GM21515 (cell line): ENCODE data around the gene CFAP97.
"Not testable (repeated sequence)": the region's sequence is repeated elsewhere in the genome, so short reads cannot be mapped to it uniquely, and the experiment has no call there.

ENCODE experiments used
- ATAC-seq: cut with Tn5 transposase; IDR thresholded peaks from one replicate; pipeline ENCODE4 v1.9.1; 2021; ENCODE audit not compliant: unreplicated experiment

CFAP97 gene

DNA sequence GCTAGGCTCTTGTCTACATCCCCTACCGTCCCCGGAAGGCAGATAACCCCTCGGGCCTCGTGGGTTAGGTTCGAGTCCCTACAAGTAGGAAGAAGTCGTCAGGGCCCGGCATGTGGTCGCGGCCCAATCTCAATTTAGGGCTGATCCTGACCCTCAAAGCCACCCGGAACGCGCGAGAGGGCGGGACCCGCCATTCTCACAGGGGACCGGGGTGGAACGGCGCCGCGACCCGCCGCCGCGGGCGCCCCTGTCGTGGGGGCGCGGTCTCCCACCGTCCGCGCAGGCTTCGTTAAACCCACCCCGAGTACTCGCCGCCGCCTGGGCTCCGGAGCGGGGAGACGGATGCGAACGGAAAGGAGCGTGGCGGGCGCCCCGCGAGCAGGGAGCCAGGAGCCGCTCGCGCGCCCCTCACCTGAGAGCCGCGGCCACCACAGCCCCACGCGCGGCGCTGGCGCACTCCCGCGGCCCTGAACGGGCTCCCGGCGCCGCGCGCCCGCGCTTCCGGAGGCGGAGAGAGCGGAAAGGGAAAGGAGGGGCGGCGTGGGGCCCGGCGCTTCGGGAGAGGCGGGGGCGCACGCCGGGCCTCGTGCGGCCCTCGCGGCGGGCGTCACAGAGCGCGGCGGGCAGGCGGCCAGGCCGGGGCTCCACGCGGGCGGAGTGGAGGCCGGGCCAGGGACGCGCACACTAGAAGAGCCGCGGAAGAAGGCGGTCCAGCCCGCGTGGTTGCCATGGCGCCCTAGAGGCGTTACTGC, at the start of gene CFAP97:
Gene CFAP97, minus strand, starts transcription at position 515 of the 752 bp plus-strand sequence. CDS start 12,804 bp downstream, outside the sequence.
- ATAC-seq: peak; percentile 72

DNA sequence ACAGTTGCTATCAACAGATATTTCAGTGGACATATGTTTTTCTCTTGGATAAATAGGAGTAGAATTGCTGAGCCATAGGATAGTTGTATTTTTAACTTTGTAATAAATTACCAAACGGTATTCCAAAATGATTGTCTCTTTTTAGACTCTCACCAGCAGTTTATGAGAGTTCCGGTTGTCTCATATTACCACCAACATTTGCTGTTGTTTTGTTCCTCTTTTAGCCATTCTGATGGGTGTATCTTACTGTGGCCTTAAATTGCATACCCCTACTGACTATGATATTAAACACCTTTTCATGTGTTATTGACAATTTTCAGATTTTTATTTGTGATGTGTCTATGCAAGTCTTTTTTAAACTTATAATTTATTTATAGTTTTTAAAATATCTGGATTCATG, 45.3 kb upstream of the CFAP97 start:
- no peak for ATAC-seq

DNA sequence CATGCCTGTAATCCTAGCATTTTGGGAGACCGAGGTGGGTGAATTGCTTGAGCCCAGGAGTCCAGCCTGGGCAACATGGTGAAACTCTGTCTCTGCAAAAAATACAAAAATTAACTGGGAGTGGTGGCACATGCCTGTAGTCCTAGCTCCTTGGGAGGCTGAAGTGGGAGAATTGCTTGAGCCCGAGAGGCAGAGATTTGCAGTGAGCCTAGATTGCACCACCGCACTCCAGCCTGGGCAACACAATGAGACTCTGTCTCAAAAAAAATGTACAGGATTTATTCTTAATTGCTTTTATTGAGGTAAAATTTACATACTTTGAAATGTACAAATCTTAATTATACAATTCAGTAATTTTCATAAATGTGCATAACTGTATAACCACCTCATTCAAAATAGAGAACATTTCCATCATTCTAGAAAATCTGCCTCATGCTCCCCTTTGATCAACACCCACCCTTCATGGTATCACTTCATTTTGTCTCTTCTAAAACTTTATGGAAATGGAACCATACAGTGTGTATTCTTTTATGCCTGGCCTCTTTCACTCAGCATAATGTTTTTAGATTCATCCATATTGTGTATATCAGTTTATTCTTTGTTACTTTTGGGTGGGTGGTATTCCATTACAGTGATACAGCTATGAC, 44.7 kb upstream of the CFAP97 start:
- ATAC-seq: no peak

DNA sequence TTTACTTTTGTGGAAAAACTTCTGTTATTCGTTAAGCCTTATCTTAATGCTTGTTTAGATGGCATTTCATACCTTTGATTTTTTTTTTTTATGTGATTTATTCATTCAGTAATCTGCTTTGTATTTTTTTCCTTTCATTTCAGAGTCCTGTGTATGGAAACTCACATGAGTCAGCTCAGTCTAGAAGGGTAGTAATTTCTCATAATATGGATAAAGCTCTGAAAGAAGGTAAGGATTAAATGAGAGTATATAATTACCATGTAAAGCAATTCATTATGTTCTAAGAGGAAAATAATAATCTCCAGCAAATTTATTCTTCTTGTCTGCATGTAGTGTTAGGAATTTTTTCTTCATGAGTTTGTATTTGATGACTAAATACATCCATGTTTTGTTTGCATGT, 43.4 kb upstream of the CFAP97 start:
- no peak for ATAC-seq

DNA sequence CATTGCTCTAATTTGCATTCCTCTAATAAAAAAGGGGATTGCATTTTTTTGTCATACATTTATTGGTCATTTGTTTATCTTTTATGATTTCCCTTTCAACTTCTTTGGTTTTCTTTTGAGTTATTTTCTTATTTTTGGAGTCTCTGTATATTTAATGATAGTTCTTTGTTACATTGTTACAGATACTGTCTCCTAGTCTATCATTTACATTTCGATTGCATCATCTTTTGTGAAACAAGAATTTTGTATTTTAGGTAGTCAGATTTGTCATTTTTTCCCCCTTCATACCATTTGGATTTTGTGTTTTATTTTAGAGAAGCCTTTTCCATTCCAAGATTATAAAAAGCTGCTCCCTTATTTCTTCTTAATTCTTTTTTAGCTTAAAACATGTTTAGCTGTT, 42.7 kb upstream of the CFAP97 start:
- ATAC-seq: no peak

DNA sequence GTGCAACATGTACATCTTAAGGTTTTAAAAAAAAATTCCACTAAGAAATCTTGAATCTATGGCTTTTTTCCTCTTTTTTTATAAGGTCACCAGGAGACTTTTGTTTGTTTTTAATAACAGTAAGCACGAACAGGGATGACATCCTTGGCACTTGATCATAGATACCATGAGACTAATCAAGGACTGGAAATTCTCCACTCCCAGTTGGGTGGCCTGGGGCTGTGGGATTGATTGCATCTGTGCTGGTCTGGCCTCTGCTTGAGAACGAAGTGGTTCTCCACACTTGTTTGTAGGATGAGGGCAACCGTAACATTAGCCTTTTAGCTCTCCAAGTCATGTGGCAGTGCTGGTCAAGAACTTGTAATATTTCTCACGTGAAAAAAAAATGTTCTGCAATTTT, 41.0 kb upstream of the CFAP97 start:
- ATAC-seq: no peak

DNA sequence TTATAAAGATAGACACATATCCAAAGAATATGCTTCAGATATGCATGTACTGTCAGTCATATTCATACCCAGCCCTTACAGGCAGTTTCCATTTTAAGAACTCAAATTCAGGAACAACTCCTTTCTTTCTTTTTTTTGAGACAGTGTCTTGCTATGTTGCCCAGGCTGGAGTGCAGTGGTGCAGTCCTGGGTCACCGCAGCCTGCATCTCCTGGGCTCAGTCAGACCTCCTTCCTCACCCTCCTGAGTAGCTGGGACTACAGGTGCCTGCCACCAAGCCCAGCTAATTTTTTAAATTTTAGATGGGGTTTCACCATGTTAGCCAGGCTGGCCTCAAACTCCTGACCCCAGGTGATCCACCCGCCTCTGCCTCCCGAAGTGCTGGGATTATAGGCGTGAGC, 40.1 kb upstream of the CFAP97 start:
- no peak for ATAC-seq

DNA sequence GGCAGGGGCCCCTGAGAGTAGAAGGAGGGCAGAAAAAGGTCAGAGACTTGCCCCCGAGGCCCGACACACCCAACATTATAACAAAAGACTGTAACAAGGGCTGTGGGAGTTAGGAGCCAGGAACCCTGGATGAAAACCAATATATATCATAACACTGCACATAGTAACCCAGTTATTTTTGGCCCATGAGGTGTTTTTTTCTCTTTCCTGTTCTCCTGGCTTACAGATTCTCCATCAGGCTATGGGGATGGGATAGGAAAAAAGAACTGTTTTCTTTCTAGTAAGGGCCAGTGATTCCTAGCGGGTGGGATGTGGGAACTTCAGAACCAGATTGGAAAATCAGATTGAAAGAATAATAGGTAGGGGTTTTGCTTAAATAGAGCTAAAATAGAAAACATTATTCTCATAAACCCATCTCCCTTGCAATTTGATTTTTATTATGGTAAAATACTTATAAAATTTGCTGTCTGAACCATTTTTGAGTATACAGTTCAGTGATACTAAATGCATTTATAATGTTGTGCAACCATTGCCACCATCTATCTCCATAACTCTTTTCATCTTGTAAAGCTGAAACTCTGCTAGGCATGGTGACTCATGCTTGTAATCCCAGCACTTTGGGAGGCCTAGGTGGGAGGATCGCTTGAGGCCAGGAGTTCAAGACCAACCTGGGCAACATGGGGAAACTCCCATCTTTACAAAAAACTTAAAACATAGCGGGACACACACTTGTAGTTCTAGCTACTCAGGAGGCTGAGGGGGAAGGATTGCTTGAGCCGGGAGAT, 39.1 kb upstream of the CFAP97 start:
- ATAC-seq: no peak

DNA sequence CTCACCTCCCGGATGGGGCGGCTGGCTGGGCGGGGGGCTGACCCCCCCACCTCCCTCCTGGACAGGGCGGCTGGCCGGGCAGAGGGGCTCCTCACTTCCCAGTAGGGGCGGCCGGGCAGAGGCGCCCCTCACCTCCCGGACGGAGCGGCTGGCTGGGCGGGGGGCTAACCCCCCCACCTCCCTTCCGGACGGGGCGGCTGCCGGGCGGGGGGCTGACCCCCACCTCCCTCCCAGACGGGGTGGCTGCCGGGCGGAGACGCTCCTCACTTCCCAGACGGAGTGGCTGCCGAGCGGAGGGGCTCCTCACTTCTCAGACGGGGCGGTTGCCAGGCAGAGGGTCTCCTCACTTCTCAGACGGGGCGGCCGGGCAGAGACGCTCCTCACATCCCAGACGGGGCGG, 36.7 kb upstream of the CFAP97 start:
- ATAC-seq: not testable (repeated sequence)

DNA sequence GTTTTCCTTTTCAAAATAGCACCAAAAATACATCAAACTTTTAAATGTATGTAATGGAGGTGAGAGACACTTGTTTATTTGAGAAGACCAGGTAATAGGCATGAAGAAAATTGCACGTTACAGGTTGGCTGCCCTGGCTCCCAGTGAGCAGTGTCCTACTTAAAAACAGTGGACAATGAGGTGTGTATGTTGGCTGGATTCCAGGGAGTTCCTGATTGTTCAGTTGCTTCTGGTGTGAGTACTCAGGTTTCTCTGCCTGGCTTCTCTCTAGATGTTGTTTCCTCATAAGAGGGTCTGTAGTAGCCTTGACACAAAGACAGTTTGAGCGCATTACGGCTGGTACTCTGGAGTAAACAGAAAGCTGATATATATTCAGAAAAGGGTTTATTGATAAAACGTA, 35.0 kb upstream of the CFAP97 start:
- no peak for ATAC-seq

DNA sequence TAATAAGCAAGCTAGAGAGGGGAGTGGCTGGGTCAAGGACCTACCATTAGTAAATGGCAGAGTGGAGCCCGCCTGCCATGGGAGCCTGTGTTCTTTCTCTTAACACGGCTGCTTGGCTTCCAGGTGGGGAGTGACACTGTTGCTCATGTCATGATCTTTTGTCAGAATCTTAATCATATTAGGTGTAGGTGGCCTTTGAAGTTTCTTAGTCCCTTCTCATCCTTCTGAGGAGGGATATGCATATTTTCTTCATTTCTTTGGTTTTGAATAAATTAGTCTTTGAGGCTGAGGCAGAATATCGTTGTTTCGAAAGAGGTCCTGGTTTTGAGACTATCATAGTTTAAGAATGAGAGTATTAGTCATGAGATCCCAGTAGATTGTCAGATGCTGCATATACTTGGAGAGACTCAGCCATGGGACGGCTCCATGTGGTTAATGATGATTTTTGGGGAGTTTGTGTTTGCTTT, 34.4 kb upstream of the CFAP97 start:
- no peak for ATAC-seq

DNA sequence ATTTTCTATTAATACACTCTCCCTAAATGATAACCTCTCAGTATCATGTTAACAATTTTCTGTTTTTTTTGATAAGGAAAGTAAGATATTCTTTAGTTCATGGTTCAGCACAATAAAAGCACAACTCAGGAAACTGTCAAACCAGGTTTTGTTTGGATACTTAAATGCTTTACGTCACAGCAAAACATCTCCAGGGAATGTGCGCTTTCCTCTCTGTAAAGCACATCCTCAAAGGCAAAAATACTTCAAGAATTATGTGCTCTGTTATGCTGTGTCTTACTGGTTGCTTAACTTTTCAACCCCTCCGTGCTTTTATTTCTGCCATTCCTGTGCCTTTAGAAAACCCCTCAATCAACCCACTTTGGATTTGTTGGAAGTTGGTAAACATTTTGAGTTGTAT, 33.4 kb upstream of the CFAP97 start:
- no peak for ATAC-seq

DNA sequence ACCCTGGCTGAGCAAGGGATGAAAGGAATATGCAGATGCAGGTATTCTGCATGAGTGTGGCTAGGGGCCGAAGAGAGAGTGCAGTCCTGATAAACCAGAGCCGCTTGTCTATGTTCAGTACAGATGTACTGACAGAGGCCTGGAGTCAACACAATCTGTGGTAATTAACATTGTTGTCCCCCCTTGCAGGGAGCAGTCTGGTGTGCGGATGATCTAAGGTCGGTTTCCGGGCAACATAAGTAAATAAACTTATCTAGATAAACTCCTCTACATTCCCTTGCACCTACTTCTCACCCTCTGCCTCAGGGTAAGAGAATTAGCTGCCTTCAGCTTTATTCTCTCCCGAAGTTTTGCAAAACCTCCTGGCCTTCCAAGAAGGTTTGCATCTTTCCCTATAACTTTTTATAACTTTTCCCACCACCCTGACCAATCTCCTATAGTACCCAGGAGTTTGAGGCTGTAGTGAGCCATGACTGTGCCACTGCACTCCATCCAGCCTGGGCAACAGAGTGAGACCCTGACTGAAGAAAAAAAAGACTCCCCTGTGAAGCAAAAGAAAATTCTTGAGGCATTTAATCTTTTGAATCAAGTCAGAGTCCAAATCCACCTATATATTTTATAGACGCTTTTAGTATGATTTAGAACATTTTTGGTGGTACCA, 32.2 kb upstream of the CFAP97 start:
- no peak for ATAC-seq

DNA sequence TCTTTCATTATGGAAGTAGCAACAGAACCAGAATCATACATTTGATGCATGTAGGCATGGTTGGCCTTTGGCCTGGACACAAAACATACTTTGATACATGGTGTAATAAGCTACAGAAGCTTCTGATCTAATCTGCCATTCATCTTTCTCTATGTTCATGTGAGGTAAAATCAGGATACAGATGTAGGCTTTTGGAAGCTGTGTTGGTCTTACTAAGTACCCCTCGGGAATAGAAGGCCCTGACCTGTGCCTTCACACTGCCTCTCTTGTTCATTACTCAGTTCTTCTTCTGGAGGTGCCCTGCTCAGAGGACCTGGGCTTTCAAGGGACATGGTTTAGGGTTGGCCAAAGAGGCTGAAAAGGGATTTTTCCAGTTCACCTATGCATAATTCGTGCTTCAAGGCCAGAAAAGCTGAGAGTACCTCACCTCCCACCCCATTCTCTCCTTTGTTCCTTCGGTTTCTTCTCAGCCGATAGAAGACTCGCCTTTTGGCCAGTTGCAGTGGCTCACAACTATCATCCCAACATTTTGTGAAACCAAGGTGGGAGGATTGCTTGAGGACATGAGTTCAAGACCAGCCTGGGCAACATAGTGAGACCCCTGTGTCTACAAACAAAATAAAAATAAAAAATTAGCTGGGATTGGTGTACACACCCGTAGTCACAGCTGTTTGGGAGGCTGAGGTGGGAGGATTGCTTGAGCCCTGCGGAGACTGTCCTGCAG, 31.5 kb upstream of the CFAP97 start:
- no peak for ATAC-seq

DNA sequence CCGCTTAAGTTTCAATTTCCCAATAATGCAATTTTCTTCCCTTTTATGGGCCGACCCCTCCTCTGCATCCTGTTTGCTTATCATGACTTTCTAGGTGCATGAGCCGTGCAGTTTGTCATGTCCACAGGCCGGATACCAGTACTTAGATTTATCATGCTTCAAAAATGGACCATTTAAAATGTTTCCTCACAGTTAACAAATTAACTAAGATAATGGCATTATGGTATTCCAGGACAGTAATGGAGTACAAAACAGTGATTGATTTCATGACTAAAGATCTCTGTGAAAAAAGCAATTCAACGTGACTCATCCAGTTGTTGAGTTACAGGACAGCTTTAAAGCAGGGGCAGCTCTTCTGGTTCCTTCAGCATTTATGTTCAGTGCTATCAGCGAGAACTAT, 28.6 kb upstream of the CFAP97 start:
- no peak for ATAC-seq

DNA sequence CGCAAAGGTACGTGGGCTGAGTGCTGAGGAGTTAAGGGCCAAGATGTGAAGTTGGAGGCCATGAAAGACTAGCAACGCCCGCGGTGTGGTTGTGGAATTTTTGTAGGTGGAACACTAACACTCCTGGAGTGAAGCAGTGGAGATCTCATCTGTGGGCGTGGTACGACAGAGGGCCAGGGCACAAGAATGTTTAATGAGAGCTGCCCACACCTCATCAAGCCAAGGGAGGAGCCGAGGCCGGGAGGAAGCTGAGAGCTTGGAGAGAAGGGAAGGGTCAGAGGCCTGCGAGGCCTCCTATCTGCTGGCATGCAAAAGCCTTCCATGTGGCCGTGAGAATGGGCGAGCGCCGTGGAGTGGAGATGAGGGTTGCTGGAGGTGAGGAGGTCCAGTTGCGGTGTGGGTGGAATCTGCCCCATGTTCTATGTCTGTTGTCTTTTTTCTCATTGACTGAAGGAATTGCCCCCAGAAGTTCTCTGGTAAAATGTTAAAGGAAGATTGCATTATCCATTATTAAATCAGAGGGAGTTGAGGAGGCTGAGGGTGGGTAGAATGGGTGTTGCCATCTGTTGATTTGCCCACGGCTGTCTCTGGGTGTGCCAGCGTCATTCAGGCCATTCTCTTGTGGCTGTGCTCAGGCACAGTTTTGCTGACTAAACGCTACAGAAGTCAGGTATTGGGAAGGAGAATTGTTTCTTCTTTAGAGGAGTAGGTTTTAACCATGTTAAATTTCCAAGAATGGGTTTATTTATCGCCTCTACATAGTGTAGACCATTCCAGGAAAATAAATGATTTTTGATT, 25.4 kb upstream of the CFAP97 start:
- no peak for ATAC-seq

DNA sequence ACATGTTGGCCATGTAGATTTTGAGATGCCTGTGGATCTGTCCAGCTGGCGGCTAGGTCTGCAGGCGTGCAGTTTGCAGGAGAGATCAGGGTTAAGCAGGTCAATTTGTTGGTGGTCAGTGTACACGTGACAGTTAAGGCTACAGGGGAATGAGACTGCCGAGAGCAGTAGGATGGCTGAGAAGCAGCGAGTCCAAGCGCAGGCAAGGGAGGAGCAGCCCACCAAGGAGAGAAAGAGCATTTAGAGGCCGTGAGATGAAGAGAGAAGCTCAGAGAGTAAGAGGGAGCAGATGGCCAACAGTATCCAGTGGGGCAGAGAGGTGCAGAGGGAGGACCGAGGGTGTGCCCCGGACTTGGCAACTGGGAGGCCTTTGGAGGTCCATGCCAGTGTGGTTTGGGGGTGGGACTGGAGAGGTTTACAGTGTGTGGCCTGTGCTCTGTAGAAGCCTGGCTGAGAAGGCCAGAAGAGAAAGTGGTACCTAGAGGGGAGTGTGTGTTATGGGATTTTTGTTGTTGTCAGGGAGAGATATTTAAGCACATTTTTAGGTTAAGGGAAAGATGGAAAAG, 24.0 kb upstream of the CFAP97 start:
- ATAC-seq: no peak

DNA sequence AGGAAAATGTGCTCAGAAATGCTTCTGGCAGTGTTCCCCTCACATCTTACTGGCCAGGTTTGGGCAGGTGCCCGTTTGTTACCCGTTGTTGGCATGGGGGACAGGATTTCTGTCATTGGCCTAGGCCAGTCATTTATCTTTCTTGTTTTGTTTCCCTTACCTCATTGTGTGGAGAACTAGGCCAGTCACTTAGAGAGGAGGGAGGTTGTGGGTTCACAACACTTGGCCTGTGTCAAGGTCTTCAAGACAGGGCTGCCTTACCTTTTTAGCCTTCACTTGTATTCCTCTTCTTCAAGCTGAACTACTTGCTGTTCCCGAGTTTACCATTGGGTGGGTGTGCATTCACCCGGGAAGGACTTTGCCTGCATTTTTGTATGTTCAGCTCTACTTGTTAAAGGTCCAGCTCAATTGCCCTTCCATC, 23.3 kb upstream of the CFAP97 start:
- ATAC-seq: no peak

DNA sequence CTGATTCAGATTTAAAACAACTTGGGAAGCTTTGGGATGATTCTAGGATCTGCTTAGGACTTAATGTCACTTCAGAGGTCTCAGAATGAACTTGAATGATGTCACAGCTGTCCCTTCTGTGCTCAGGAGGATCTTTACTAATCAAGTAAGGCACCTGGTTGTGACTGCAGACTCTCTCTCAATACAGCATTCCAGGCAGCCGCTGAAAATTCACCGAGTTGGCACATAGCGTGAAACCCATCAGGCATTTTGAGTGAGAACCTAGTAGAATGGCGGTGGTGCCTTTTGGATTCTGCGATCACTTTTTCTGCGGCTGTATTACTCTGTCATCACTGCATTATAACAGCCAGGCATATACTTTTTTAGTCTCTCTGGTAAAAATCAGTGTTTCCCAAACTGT, 22.1 kb upstream of the CFAP97 start:
- no peak for ATAC-seq

DNA sequence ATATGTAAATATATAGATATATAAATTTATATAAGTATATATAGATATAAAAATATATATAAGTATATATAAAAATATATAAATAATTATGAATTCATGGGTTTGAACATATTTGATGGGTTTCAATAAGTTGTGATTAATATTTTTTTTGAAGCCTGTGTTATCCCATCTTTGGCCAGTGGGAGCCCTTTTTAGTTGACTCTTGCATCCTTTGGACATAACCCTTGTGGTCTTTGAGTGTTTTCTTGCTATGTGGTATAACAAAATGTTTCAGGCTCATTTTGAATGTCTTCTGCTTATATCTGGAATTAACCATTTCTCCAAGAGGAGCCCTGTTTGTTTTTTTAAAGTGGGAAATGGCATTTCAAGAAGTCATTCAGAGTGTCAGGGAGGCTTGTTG, 20.8 kb upstream of the CFAP97 start:
- ATAC-seq: no peak
